PFSK-1 (cell line): ENCODE data around the gene KIF4A.

ENCODE experiments used
- POLR2AphosphoS5 ChIP-seq: IDR thresholded peaks from 2 replicates; pipeline ENCODE4 v1.6.1; 2012; ENCODE audit warnings: low read depth, mild to moderate bottlenecking, control low read depth, low read length, moderate library complexity
- SIN3A ChIP-seq: IDR thresholded peaks from 2 replicates; pipeline ENCODE4 v1.6.1; 2012; ENCODE audit warnings: mild to moderate bottlenecking, low read length, moderate library complexity, borderline replicate concordance; ENCODE audit not compliant: insufficient read depth
- TF ChIP-seq, protein P1 (sequence below), 2 experiments: IDR thresholded peaks; 2 replicates each; pipeline versions ENCODE4 v1.6.1 to v1.8.0; 2011 to 2012; ENCODE audit warnings: low read depth in 2 of 2, low read length in 2 of 2, control low read depth in 1 of 2, inconsistent platforms in 1 of 2, mild to moderate bottlenecking in 1 of 2, moderate library complexity in 1 of 2; ENCODE audit not compliant: insufficient read depth in 1 of 2

DNA sequence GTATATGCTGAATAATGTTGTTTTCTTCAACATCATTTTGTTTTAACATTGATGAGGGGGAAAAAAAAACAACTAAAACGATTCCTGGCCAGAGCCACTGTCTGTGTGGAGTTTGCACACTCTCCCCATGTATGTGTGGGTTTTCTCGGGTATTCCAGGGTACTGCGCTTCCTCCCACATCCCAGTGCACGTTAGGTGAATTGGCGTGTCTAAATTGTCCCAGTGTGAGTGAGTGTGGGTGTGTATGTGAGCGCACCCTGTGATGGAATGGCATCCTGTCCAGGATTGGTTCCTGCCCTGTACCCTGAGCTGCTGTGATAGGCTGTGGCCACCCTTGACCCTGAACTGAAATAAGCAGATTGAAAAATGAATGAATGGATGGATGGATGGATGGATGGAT, 152.3 kb downstream of the KIF4A start:
- TF ChIP-seq, protein P1, sequence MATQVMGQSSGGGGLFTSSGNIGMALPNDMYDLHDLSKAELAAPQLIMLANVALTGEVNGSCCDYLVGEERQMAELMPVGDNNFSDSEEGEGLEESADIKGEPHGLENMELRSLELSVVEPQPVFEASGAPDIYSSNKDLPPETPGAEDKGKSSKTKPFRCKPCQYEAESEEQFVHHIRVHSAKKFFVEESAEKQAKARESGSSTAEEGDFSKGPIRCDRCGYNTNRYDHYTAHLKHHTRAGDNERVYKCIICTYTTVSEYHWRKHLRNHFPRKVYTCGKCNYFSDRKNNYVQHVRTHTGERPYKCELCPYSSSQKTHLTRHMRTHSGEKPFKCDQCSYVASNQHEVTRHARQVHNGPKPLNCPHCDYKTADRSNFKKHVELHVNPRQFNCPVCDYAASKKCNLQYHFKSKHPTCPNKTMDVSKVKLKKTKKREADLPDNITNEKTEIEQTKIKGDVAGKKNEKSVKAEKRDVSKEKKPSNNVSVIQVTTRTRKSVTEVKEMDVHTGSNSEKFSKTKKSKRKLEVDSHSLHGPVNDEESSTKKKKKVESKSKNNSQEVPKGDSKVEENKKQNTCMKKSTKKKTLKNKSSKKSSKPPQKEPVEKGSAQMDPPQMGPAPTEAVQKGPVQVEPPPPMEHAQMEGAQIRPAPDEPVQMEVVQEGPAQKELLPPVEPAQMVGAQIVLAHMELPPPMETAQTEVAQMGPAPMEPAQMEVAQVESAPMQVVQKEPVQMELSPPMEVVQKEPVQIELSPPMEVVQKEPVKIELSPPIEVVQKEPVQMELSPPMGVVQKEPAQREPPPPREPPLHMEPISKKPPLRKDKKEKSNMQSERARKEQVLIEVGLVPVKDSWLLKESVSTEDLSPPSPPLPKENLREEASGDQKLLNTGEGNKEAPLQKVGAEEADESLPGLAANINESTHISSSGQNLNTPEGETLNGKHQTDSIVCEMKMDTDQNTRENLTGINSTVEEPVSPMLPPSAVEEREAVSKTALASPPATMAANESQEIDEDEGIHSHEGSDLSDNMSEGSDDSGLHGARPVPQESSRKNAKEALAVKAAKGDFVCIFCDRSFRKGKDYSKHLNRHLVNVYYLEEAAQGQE (IDR thresholded peaks at IDR 0.05; ENCODE audit: insufficient read depth in 1 of 2, low read depth in 2 of 2, low read length in 2 of 2) = no peak
- no peak for TF ChIP-seq POLR2AphosphoS5
- no peak for TF ChIP-seq SIN3A
